Fibroblast of skin of scalp (primary cell): ENCODE measurements around the gene CD70.
"Not testable (repeated sequence)": the region's sequence is repeated elsewhere in the genome, so short reads cannot be mapped to it uniquely, and the experiment has no call there.

Source experiments
- DNase-seq: peaks from one replicate; pipeline ENCODE4 v3.0.0-alpha.2; 2013

CD70 gene

GRCh38 chr19:6597471-6598253, 6.7 kb upstream of the CD70 start:
- DNase-seq = not testable (repeated sequence)

- DNase-seq = no peak
These were observed 5.7 kb upstream of the CD70 start for GRCh38 chr19:6596621-6597020.

GRCh38 chr19:6593651-6594416, 2.9 kb upstream of the CD70 start:
- peak; percentile 66 for DNase-seq

GRCh38 chr19:6590258-6590826, 608 bp downstream of the CD70 start:
- DNase-seq = no peak

- DNase-seq = no peak
These were observed 1.2 kb downstream of the CD70 start for GRCh38 chr19:6589711-6590257.

- DNase-seq = no peak
These were observed 2.2 kb downstream of the CD70 start for GRCh38 chr19:6588508-6589345.

GRCh38 chr19:6587998-6588507, 2.9 kb downstream of the CD70 start:
- no peak for DNase-seq

GRCh38 chr19:6587093-6587820, 3.7 kb downstream of the CD70 start:
- peak; percentile 26 for DNase-seq

- DNase-seq = no peak
These were observed 4.2 kb downstream of the CD70 start for GRCh38 chr19:6586726-6587092.

GRCh38 chr19:6586056-6586455, 4.9 kb downstream of the CD70 start:
- DNase-seq = no peak

GRCh38 chr19:6582515-6583484, 8.2 kb downstream of the CD70 start:
- DNase-seq = not testable (repeated sequence)

GRCh38 chr19:6580313-6580712, 10.6 kb downstream of the CD70 start:
- peak; percentile 9 for DNase-seq

- DNase-seq = no peak
These were observed 11.3 kb downstream of the CD70 start for GRCh38 chr19:6579450-6580178.

GRCh38 chr19:6577476-6578125, 13.3 kb downstream of the CD70 start:
- no peak for DNase-seq

- DNase-seq = no peak
These were observed 14.0 kb downstream of the CD70 start for GRCh38 chr19:6576869-6577475.

GRCh38 chr19:6573350-6573749, 17.6 kb downstream of the CD70 start:
- no peak for DNase-seq

- no peak for DNase-seq
These were observed 18.7 kb downstream of the CD70 start for GRCh38 chr19:6572217-6572616.

GRCh38 chr19:6571167-6571566, 19.8 kb downstream of the CD70 start:
- no peak for DNase-seq

GRCh38 chr19:6570764-6571163, 20.2 kb downstream of the CD70 start:
- DNase-seq = no peak
